GM19395 (cell line): ENCODE results near the gene LILRB2.
"Not testable (repeated sequence)": the region's sequence is repeated elsewhere in the genome, so short reads cannot be mapped to it uniquely, and the experiment has no call there.

Experiments
- ATAC-seq: cut with Tn5 transposase; IDR thresholded peaks from one replicate; pipeline ENCODE4 v1.9.1; 2021; ENCODE audit warnings: mild to moderate bottlenecking, moderate library complexity; ENCODE audit not compliant: unreplicated experiment

LILRB2 gene

GRCh38 chr19:54307389-54308020 is 26.6 kb upstream of the LILRB2 start:
- no peak for ATAC-seq

- no peak for ATAC-seq
Observed at GRCh38 chr19:54305141-54305540, 24.2 kb upstream of the LILRB2 start.

DNA sequence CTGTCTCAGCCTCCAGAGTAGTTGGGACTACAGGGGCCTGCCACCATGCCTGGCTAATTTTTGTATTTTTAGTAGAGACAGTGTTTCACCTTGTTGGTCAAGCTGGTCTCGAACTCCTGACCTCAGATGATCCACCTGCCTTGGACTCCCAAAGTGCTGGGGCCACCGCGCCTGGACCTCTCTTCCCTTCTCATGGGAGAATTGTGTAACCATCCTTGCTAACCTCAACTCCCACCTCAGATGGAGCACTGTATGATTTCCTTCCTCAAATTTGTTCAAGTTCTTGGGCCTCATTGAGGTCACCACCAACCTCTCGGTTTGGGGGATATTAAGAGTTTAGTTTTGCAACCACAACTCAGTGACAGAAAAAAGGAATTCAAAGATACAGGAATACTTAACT is 21.3 kb upstream of the LILRB2 start:
- ATAC-seq = no peak

GRCh38 chr19:54299515-54299914 is 18.6 kb upstream of the LILRB2 start:
- no peak for ATAC-seq

DNA sequence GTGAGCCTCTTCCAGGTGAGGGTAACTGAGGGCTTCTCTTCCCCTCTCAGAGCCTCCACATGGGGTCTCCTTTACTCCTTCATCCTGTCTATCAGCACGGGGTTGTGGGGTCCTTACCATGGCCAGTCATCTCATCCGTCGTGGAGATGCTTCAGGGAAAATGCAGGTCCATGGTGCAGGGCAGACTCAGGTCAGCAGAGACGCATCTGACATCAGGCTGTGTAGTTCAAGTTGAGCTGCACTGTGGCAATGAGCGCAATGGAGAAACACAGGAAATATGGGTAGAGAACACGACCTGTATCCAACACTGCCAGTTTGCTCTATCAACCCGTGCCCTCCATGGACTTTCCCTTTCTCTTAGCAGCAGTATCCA is 18.2 kb upstream of the LILRB2 start:
- no peak for ATAC-seq

- ATAC-seq = no peak
Observed at GRCh38 chr19:54298357-54299125, 17.6 kb upstream of the LILRB2 start.

- ATAC-seq = no peak
Observed at GRCh38 chr19:54297759-54298305, 16.9 kb upstream of the LILRB2 start.

DNA sequence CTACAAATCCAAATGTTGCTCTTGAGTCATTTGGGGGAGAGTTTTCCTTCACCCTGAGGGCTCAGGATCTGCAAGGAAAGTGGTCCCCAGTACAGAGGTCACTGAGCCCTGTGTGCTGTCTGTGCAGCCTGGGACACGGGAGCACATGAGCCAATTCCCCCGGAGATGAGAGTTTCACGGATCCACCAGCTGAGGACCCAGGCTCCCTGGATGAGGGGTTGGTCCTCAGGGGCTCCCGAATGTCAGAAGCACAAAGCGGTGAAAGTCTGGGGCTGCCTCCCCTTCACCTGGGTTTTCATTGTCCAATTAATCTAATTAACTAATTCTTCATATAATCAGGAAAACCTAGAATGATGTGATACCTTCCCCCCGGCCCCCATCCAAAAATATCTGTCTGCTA is 13.6 kb upstream of the LILRB2 start:
- ATAC-seq = no peak

DNA sequence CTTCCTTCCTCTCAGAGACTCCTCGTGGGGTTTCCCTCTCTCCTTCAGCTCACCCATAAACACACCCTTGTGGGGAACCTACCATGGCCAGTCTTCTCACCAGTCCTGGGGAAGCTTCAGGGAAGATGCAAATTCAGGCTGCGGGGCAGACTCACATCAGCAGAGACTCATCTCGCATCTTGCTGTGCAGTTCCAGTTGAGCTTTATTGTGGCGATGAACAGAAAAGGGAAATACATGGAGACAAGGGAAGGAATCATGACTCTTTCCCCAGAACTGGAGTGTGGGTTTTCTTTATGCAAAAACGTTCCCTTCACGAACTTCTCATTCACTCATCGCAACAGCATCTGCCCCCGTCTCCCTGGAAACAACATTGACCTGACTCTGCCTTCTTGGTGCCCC is 8.2 kb upstream of the LILRB2 start:
- ATAC-seq = not testable (repeated sequence)

- ATAC-seq = no peak
Observed at GRCh38 chr19:54287456-54287855, 6.5 kb upstream of the LILRB2 start.

GRCh38 chr19:54286283-54286682 is 5.4 kb upstream of the LILRB2 start:
- ATAC-seq = not testable (repeated sequence)

DNA sequence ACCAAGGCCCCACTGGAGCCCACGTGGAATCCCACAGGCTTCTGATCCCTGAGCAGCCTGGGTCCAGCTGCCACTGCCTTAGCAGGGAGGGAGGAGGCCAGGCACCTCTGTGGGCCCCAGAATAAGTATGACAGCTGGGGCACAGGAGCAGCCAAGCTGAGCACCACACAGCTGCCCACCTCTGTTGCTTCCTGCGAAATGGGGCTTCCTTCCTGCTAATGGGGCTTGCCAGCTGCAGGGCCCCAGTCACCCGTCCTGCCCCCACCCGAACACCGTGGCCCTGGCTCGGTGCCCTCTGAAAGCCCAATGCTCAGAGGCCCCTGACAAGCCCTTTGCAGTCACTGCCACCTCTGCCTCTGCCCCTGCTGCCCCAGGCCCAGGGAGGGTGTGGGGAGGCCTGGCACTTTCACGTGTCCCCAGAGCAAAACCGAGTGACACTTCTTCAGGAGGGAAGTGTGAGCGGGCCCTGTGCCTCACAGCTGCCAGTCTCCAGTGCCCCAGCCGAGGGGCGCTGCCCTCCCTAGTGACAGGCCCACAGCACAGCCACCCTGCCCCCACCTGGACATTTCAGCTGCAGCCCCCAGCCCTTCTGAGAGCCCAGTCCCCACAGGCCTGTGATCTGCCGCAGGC is 4.6 kb upstream of the LILRB2 start:
- ATAC-seq = not testable (repeated sequence)

DNA sequence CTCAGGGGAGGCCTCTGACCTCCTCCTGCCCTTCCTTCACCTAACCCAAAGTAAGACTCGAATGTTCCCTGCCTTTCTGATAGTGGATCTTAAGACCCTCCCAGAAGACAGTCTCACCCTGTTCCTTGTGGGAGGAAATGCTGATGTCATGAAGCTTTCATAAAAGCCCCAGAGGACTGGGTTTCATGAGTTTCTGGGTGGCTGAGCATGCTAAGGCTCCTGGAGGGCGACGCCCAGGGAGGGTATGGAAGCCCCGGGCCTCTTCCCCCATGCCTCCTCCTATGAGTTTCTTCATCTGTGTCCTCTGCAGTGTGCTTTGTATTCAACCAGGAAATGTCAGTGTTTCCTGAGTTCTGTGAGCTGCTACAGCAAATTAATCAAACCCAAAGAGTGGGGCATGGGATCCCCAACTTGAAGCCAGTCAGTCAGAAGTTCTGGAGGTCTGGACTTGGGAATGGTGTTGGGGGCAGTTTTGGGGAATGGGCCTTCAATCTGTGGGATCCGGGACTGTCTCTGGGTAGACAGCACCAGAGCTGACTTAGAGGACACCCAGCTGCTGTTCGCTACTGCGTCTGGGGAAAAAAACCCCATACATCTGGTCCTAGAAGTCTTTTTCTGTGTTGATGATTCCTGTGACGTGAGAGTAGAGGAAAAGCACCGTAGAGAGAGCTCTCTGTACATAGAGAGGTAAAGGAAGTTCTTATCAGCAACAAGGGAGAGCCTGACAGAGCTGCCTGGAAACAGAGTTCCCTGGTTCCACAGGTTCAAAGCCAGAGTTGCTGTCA is 2.0 kb upstream of the LILRB2 start:
- no peak for ATAC-seq

GRCh38 chr19:54281729-54282075 is 792 bp upstream of the LILRB2 start:
- ATAC-seq = not testable (repeated sequence)

DNA sequence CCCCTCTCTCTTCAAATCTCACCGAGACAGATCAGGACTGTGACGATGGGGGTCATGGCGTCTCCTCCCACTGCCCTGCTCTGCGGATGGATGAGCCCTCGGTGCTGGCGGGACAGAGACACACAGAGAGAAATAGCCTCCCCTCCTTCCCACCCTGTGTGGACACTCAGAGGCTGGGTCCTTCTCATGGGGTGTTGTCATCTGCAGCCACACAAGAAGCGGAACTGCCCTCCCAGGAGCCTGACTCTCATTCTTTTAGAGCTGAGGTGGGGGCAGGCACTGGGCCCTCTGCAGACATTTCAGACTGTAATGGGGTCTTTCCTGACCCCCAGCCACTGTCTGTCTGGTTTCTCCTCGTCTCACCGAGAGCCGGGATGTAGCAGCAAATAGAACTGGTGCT is 469 bp downstream of the LILRB2 start:
- ATAC-seq = not testable (repeated sequence)

GRCh38 chr19:54280025-54280424 is 885 bp downstream of the LILRB2 start:
- ATAC-seq = not testable (repeated sequence)

DNA sequence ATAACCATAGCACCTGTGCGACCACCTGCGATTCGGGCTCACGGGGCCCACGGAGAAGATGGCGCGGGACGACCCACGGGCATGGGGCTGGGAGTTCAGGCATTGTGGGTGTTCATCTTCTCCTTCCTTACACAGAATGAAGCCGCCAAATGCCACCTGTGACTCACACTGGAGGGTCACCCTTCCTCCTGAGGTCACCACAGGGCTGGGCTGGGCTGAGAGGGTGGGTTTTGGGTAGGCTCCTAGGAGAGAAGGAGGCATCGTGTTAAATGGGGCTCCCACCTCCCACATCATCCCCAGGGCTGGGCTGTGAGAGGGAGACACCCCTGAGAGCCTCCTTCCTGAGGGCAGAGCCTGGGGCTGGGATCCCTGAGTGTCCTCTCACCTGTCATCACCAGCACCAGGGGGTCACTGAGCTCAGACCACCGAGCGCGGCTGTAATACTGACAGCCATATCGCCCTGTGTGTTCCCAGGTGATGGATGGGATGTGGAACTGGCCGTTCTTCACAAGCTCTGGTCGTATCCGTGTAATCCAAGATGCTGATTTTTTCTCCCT is 1.4 kb downstream of the LILRB2 start:
- no peak for ATAC-seq

DNA sequence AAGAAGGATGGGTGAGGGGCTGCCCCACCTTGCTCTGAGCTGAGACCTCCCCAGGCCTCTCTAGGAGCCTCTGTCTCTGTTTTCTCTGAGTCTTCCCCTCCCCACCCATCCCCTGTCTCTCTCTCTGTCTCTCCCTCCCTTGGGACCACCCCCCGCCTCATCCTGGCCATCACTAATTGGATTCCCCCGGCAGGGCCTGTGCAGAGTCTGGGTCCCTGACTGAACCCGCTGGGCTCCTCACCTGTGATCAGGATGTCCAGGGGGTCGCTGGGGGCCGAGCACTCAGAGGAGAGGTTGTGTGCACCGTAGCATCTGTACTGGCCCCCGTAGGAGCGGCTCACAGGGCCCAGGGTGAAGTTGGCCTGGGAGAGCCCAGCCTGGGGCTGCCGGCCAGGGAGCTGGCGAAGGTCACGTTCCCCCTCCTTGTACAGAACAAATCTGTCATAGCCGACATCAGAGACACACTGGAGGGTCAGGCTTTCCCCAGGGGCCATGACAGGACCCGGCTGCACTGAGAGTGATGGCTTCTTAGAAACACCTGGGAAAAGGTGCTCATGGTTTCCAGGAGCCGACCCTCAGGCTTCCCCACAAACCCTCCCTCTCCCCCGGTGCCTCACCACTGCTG is 2.2 kb downstream of the LILRB2 start:
- ATAC-seq = not testable (repeated sequence)

GRCh38 chr19:54278056-54278455 is 2.9 kb downstream of the LILRB2 start:
- not testable (repeated sequence) for ATAC-seq

DNA sequence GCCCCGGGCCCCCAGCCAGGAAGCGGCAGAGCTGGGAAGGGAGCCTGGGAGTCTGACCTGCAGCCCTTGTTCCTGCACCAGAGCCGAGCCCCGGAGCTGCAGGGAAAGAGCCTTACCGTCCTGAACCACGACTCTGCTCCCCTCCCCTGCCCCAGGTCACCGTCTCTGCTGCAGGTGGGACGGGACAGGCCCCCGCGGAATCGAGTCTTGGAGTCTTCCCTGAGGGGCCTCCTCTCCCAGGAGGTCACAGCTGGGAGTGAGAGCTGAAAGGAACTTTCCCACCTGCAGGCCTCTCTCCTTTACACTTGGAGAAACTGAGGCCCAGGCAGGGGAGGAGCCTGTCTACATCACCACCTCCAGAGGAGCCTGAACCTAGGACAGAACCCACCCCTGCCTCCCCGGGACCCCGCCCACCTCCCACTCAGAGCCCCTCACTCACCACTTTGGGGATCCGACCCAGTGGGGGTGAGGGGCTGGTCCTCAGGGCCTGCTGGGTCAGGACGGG is 3.7 kb downstream of the LILRB2 start:
- ATAC-seq = not testable (repeated sequence)
